CD4-positive, alpha-beta T cell (primary cell): ENCODE results near the gene TNFRSF18. TPM values are rescaled to one million over a fixed set of nuclear protein-coding genes. Genes with fewer than 3 reads are reported as not detected.

Experiments
- ATAC-seq: fragments of 200-7000 bp; cut with Tn5 transposase; one replicate; pipeline ENCODE4 v1.10.0; 2022; ENCODE audit warnings: mild to moderate bottlenecking; ENCODE audit not compliant: poor library complexity
- CTCF ChIA-PET: fragments of 350-600 bp; sonication (Branson Sonifier 250); formaldehyde crosslinking; loops from one replicate; lab custom pipeline; 2021; ENCODE audit warnings: antibody characterized with exemption, inconsistent platforms; lab: Charles Lee
- POLR2A ChIA-PET: fragments of 350-600 bp; sonication (Branson Sonifier 250); formaldehyde crosslinking; loops from one replicate; lab custom pipeline; 2021; ENCODE audit warnings: antibody characterized with exemption, inconsistent platforms; lab: Charles Lee
- DNase-seq, 14 experiments: peaks; one replicate each; pipeline ENCODE4 v3.0.0-alpha.2; 2013 to 2020; ENCODE audit warnings: mixed read lengths in 2 of 14
- H3K27ac ChIP-seq, 2 donors: one replicate each; pipeline versions ENCODE4 v1.5.1 to v1.7.0; 2013; ENCODE audit warnings: low read length in 2 of 2, low read depth in 1 of 2, mild to moderate bottlenecking in 1 of 2
- H3K27me3 ChIP-seq, 2 experiments: 1 replicate in 1 of 2; 2 replicates in 1 of 2; pipeline versions ENCODE4 v1.6.1 to v1.7.0; 2013; ENCODE audit warnings: low read length in 2 of 2, control low read depth in 1 of 2, mild to moderate bottlenecking in 1 of 2, moderate library complexity in 1 of 2; ENCODE audit not compliant: insufficient read depth in 2 of 2, control insufficient read depth in 1 of 2
- H3K36me3 ChIP-seq: one replicate; pipeline ENCODE4 v1.6.1; 2013; ENCODE audit warnings: low read length, control low read depth; ENCODE audit not compliant: insufficient read depth
- H3K4me1 ChIP-seq: one replicate; pipeline ENCODE4 v1.6.1; 2013; ENCODE audit warnings: low read length, control low read depth; ENCODE audit not compliant: insufficient read depth
- H3K4me3 ChIP-seq: one replicate; pipeline ENCODE4 v1.5.1; 2013; ENCODE audit warnings: mild to moderate bottlenecking, low read length, moderate library complexity
- H3K9me3 ChIP-seq, 2 experiments: 1 replicate in 1 of 2; 2 replicates in 1 of 2; pipeline versions ENCODE4 v1.6.1 to v1.7.0; 2013; ENCODE audit warnings: low read length in 2 of 2, mild to moderate bottlenecking in 2 of 2, control low read depth in 1 of 2, moderate library complexity in 1 of 2; ENCODE audit not compliant: control insufficient read depth in 1 of 2, insufficient read depth in 1 of 2
- H3K27ac Mint-ChIP-seq: one replicate; pipeline ENCODE4 v1.8.0; 2020; ENCODE audit warnings: mixed read lengths
- H3K27me3 Mint-ChIP-seq: one replicate; pipeline ENCODE4 v1.8.0; 2021; ENCODE audit warnings: mixed read lengths
- H3K36me3 Mint-ChIP-seq: one replicate; pipeline ENCODE4 v1.8.0; 2021; ENCODE audit warnings: low read depth, mixed read lengths
- H3K4me1 Mint-ChIP-seq: one replicate; pipeline ENCODE4 v1.8.0; 2021; ENCODE audit warnings: low read depth, mixed read lengths
- H3K4me3 Mint-ChIP-seq: one replicate; pipeline ENCODE4 v1.8.0; 2020; ENCODE audit warnings: mild to moderate bottlenecking, mixed read lengths
- H3K9me3 Mint-ChIP-seq: one replicate; pipeline ENCODE4 v1.8.0; 2020; ENCODE audit warnings: mixed read lengths
- intact Hi-C, 2 experiments: fragments of 100-400 bp; cut with DNase I in 1 of 2; cut with micrococcal nuclease in 1 of 2; formaldehyde crosslinking; loops; one replicate each; pipeline versions ENCODE4 v1.15.1 to v1.9.0; 2023 to 2025; cut with DNase I, micrococcal nuclease
- total RNA-seq, 174 experiments: library from RNA in 2 of 174; stranded (reverse) in 2 of 174; gene quantifications; one replicate each; pipeline ENCODE4 v1.2.3 and lab custom pipeline; 2021 to 2026
- TF ChIP-seq, protein P1 (sequence below): fragments of 200-600 bp; IDR thresholded peaks from one replicate; pipeline ENCODE4 v1.8.0; 2022; ENCODE audit warnings: antibody characterized with exemption, mild to moderate bottlenecking

TNFRSF18 gene
- total RNA-seq, 2 experiments from 2014 or later, result 14.8 to 17.8 TPM

DNA sequence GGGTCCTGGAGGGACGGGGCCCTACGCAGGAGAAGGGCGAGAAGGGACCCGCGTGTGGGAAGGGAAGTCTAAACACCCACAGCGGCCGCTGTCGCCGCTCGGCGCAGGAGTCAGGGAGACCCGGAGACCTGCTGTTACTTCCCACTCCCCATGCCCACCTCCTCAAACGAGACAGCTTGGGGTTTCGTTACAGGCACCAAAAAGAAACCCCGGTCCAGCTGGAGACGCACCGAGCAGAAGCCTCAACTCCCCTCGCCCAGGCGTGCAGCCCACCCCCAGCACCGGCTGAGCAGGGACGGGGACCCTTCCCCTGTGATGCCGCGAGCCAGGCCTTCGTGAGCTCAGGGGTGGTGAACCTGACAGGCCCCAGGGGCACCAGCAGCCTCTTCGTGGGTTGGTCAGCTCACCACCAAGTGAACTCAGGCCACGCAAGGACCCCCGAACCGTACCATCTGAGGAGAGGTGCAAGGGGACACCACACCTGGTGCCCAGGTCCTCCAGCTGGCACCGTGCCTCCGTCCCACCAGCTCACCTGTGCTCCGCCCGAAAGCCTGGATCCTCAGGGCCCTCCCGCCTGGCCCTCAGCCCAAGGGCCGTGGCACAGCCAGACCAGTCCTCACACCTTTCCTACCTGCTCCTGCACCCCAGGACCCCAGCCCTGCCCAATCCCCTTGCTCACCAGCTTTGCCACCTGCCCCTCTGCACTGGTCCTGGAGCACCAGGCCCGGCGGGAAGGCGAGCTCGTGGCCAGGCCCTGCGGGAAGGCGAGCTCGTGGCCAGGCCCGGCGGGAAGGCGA, 20.4 kb upstream of the TNFRSF18 start:
- ChIA-PET CTCF (interaction anchor here (0.9 kb wide), 1 partner anchor 104 kb away, joined by 3 read pairs; no protein-coding TSS in a partner anchor), POLR2A (no interaction called here)
- H3K4me1 Mint-ChIP-seq, result peaks cover 22% of the 10 kb centered on the region
- H3K4me3 ChIP-seq, result no peak overlapping the region
- TF ChIP-seq, protein P1, sequence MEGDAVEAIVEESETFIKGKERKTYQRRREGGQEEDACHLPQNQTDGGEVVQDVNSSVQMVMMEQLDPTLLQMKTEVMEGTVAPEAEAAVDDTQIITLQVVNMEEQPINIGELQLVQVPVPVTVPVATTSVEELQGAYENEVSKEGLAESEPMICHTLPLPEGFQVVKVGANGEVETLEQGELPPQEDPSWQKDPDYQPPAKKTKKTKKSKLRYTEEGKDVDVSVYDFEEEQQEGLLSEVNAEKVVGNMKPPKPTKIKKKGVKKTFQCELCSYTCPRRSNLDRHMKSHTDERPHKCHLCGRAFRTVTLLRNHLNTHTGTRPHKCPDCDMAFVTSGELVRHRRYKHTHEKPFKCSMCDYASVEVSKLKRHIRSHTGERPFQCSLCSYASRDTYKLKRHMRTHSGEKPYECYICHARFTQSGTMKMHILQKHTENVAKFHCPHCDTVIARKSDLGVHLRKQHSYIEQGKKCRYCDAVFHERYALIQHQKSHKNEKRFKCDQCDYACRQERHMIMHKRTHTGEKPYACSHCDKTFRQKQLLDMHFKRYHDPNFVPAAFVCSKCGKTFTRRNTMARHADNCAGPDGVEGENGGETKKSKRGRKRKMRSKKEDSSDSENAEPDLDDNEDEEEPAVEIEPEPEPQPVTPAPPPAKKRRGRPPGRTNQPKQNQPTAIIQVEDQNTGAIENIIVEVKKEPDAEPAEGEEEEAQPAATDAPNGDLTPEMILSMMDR, result no peak
- H3K27me3 ChIP-seq, result no peaks in the 10 kb centered on the region
- no peak overlapping the region for H3K4me3 Mint-ChIP-seq
- H3K27ac Mint-ChIP-seq, result no peak overlapping the region
- DNase-seq (no peak), ATAC-seq (no peak)
- no peaks in the 10 kb centered on the region for H3K9me3 Mint-ChIP-seq
- H3K27ac ChIP-seq, result no peak overlapping the region
- intact Hi-C loops, result no loop called here
- H3K27me3 Mint-ChIP-seq, result no peaks in the 10 kb centered on the region
- peaks cover 64% of the 10 kb centered on the region for H3K36me3 ChIP-seq
- H3K4me1 ChIP-seq, result peaks cover 51% of the 10 kb centered on the region
- H3K36me3 Mint-ChIP-seq, result peaks cover 72% of the 10 kb centered on the region
- no peaks in the 10 kb centered on the region for H3K9me3 ChIP-seq

DNA sequence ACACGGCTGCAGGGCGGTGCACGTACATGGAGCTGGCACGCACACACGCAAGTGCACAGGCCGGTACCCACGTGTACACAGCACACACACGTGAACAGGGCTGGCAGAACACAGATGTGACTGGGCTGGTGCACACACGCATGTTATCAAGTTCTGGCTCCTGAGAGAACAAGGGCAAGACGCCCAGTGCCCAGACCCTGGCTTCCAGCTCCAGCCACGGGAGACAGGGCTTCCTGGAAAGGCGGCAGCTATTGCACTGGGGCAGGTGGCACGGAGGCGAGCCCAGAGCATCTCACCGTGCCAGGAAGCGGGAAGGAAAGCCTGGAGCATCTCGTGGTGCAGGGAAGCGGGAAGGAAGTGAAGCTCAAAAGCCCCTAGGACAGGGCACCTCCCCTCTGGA, 19.5 kb upstream of the TNFRSF18 start:
- H3K27ac ChIP-seq, result no peak overlapping the region
- no peaks in the 10 kb centered on the region for H3K27me3 ChIP-seq
- no peaks in the 10 kb centered on the region for H3K27me3 Mint-ChIP-seq
- H3K36me3 Mint-ChIP-seq, result peaks cover 72% of the 10 kb centered on the region
- ChIA-PET CTCF (no interaction called here), POLR2A (no interaction called here)
- no peaks in the 10 kb centered on the region for H3K9me3 Mint-ChIP-seq
- no peak for DNase-seq
- H3K4me1 ChIP-seq, result peaks cover 47% of the 10 kb centered on the region
- no peak overlapping the region for H3K27ac Mint-ChIP-seq
- H3K36me3 ChIP-seq, result peaks cover 73% of the 10 kb centered on the region
- no peak overlapping the region for H3K4me3 ChIP-seq
- ATAC-seq, result no peak
- peak overlapping the region; percentile 58 for H3K4me3 Mint-ChIP-seq
- no peaks in the 10 kb centered on the region for H3K9me3 ChIP-seq
- TF ChIP-seq, protein P1, result no peak
- H3K4me1 Mint-ChIP-seq, result peaks cover 18% of the 10 kb centered on the region
- intact Hi-C loops, result no loop called here

DNA sequence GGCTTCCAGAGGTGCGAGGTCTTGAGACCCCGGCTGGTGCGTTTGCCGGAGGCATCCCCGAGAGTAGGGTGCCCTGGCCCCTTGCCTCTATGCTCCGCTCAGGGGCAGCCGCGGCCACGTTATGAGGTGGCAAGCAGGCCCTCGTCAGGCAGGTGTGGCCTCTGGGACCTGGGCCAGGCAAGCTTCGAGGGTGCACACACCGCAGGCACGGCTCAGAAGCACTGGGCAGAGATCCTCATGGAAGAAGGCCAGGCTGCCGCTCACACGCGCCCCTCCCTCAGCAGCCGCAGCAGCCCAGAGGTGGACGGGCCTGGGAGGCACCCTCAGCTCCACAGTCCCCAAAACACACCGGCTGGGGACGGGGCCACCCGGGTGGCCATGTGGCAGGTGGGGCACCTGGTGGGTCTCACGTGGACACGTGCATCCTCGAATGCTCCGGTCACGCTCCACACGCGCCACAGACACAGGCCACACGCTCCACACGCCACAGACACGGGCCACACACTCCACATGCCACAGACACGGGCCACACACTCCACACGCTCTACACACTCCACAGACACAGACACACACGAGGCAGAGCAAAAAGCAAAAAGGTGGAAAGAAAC, 18.9 kb upstream of the TNFRSF18 start:
- peaks cover 13% of the 10 kb centered on the region for H3K4me1 Mint-ChIP-seq
- no peaks in the 10 kb centered on the region for H3K9me3 Mint-ChIP-seq

More for the DNA sequence above, 18.9 kb upstream of the TNFRSF18 start:
- H3K4me3 ChIP-seq, result no peak overlapping the region
- H3K36me3 ChIP-seq, result peaks cover 79% of the 10 kb centered on the region
- no peaks in the 10 kb centered on the region for H3K27me3 Mint-ChIP-seq
- H3K4me1 ChIP-seq, result peaks cover 42% of the 10 kb centered on the region
- H3K36me3 Mint-ChIP-seq, result peaks cover 74% of the 10 kb centered on the region
- H3K27ac Mint-ChIP-seq, result no peak overlapping the region
- CTCF ChIA-PET, result no interaction called here
- no peaks in the 10 kb centered on the region for H3K27me3 ChIP-seq
- TF ChIP-seq, protein P1, result no peak
- H3K4me3 Mint-ChIP-seq, result no peak overlapping the region
- intact Hi-C loops, result no loop called here
- ATAC-seq (no peak), DNase-seq (no peak)
- POLR2A ChIA-PET, result no interaction called here
- no peaks in the 10 kb centered on the region for H3K9me3 ChIP-seq
- no peak overlapping the region for H3K27ac ChIP-seq
